Fibroblast of lung (primary cell): Measurements from ENCODE around the gene SLIT3. TPM values are rescaled to one million over a fixed set of nuclear protein-coding genes. Genes with fewer than 3 reads are reported as not detected.

ENCODE experiments used
- DNase-seq, 2 donors: peaks; one replicate each; pipeline versions ENCODE4 v3.0.0 to v3.0.0-alpha.2; 2010; ENCODE audit warnings: low read depth in 2 of 2
- H2AFZ ChIP-seq: 2 replicates; pipeline ENCODE4 v1.5.1; 2012; ENCODE audit warnings: low read length, control low read depth, inconsistent platforms
- H3K27ac ChIP-seq: 2 replicates; pipeline ENCODE4 v1.5.1; 2011; ENCODE audit warnings: low read length, control low read depth; ENCODE audit not compliant: insufficient read depth
- H3K27me3 ChIP-seq: 2 replicates; pipeline ENCODE4 v1.5.1; 2011; ENCODE audit warnings: mild to moderate bottlenecking, low read length; ENCODE audit not compliant: control insufficient read depth, insufficient read depth
- H3K36me3 ChIP-seq: 2 replicates; pipeline ENCODE4 v1.5.1; 2011; ENCODE audit warnings: low read length; ENCODE audit not compliant: control insufficient read depth, insufficient read depth
- H3K4me1 ChIP-seq: 2 replicates; pipeline ENCODE4 v1.5.1; 2011; ENCODE audit warnings: low read length; ENCODE audit not compliant: control insufficient read depth, insufficient read depth; ENCODE audit errors: extremely low read depth
- H3K4me2 ChIP-seq: 2 replicates; pipeline ENCODE4 v1.5.1; 2011; ENCODE audit warnings: low read length, control low read depth; ENCODE audit not compliant: insufficient read depth; ENCODE audit errors: extremely low read depth
- H3K4me3 ChIP-seq, 4 experiments: fragments of 200-600 bp in 1 of 4; sonication (generic) in 1 of 4; replicated peaks in 1 of 4; 2 replicates each; pipeline ENCODE4 v1.5.1; 2011 to 2016; ENCODE audit warnings: low read length in 4 of 4, low read depth in 3 of 4, mild to moderate bottlenecking in 3 of 4, control low read depth in 2 of 4, inconsistent platforms in 1 of 4, mixed read lengths in 1 of 4; ENCODE audit not compliant: insufficient read depth in 1 of 4; ENCODE audit errors: control extremely low read depth in 1 of 4
- H3K79me2 ChIP-seq: 2 replicates; pipeline ENCODE4 v1.5.1; 2012; ENCODE audit warnings: mild to moderate bottlenecking, low read length, inconsistent platforms; ENCODE audit not compliant: control insufficient read depth, insufficient read depth
- H3K9ac ChIP-seq: 2 replicates; pipeline ENCODE4 v1.5.1; 2011; ENCODE audit warnings: mild to moderate bottlenecking, low read length, control low read depth; ENCODE audit not compliant: insufficient read depth
- H3K9me3 ChIP-seq: 2 replicates; pipeline ENCODE4 v1.5.1; 2012; ENCODE audit warnings: low read depth, low read length; ENCODE audit not compliant: control insufficient read depth, insufficient read depth
- H4K20me1 ChIP-seq: 2 replicates; pipeline ENCODE4 v1.5.1; 2011; ENCODE audit warnings: low read length; ENCODE audit not compliant: control insufficient read depth, insufficient read depth; ENCODE audit errors: extremely low read depth
- CTCF ChIP-seq, 2 donors: IDR thresholded peaks in 1 of 2; conservative IDR thresholded peaks in 1 of 2; 1 replicate in 1 of 2; 2 replicates in 1 of 2; pipeline ENCODE4 v1.5.1; 2011 to 2012; ENCODE audit warnings: low read length in 2 of 2, control low read depth in 1 of 2, inconsistent platforms in 1 of 2, low read depth in 1 of 2, mild to moderate bottlenecking in 1 of 2
- EZH2 ChIP-seq: IDR thresholded peaks from 2 replicates; pipeline ENCODE4 v1.5.1; 2012; ENCODE audit warnings: low read length, control low read depth, mild to moderate bottlenecking; ENCODE audit errors: missing control alignments
- polyA plus RNA-seq, 2 donors: library from polyadenylated mRNA; depleted of rRNA in 1 of 2; stranded (reverse) in 1 of 2; unstranded in 1 of 2; fragments of >200 nt; gene quantifications; 2 replicates each; pipeline ENCODE4 v1.2.1, GENCODE V29; 2011 to 2012; ENCODE audit warnings: missing spikeins in 1 of 2
- total RNA-seq: library from RNA; depleted of rRNA; stranded (reverse); fragments of >200 nt; gene quantifications from 2 replicates; pipeline ENCODE4 v1.2.1, GENCODE V29; 2014

SLIT3 gene
- total and polyA plus RNA-seq, 2 donors (not counting 1 experiment from before 2014, with no cell fraction given), result 1.6 to 4.6 TPM

- H3K4me3 ChIP-seq, result no peak overlapping the region
- TF ChIP-seq EZH2 (no peak), CTCF (conservative IDR thresholded peaks at IDR 0.05 in 1 of 2, IDR thresholded peaks at IDR 0.05 in 1 of 2; ENCODE audit: low read depth in 1 of 2, low read length in 2 of 2) (no peak)
- H3K36me3 ChIP-seq, result no peaks in the 10 kb centered on the region
- H3K4me1 ChIP-seq, result no peaks in the 10 kb centered on the region
- DNase-seq, result no peak
- H3K4me2 ChIP-seq, result no peak overlapping the region
- no peaks in the 10 kb centered on the region for H4K20me1 ChIP-seq
- H3K9me3 ChIP-seq, result no peaks in the 10 kb centered on the region
- H3K27me3 ChIP-seq, result peaks cover 3% of the 10 kb centered on the region
- H3K9ac ChIP-seq, result no peak overlapping the region
- H2AFZ ChIP-seq, result no peak overlapping the region
- no peak overlapping the region for H3K27ac ChIP-seq
- H3K79me2 ChIP-seq, result no peaks in the 10 kb centered on the region
Measured at GRCh38 chr5:169339869-169340268, 38.9 kb upstream of the SLIT3 start.

GRCh38 chr5:169336242-169336641 is 35.3 kb upstream of the SLIT3 start:
- no peaks in the 10 kb centered on the region for H3K9me3 ChIP-seq
- no peak overlapping the region for H3K9ac ChIP-seq
- H3K4me1 ChIP-seq, result no peaks in the 10 kb centered on the region
- no peaks in the 10 kb centered on the region for H3K79me2 ChIP-seq
- H3K27me3 ChIP-seq, result peaks cover 3% of the 10 kb centered on the region
- H3K27ac ChIP-seq, result no peak overlapping the region
- DNase-seq, result no peak
- H3K4me3 ChIP-seq, result no peak overlapping the region
- H4K20me1 ChIP-seq, result no peaks in the 10 kb centered on the region
- H3K36me3 ChIP-seq, result no peaks in the 10 kb centered on the region
- TF ChIP-seq EZH2 (no peak), CTCF (conservative IDR thresholded peaks at IDR 0.05 in 1 of 2, IDR thresholded peaks at IDR 0.05 in 1 of 2; ENCODE audit: low read depth in 1 of 2, low read length in 2 of 2) (no peak)
- H3K4me2 ChIP-seq, result no peak overlapping the region
- no peak overlapping the region for H2AFZ ChIP-seq

GRCh38 chr5:169335806-169336205 is 34.9 kb upstream of the SLIT3 start:
- Histone ChIP-seq H3K79me2 (no peaks in the 10 kb centered on the region), H3K4me3 (no peak overlapping the region), H3K4me1 (no peaks in the 10 kb centered on the region), H3K9me3 (no peaks in the 10 kb centered on the region), H3K27me3 (peaks cover 3% of the 10 kb centered on the region), H3K9ac (no peak overlapping the region), H3K4me2 (no peak overlapping the region), H2AFZ (no peak overlapping the region), H4K20me1 (no peaks in the 10 kb centered on the region), H3K36me3 (no peaks in the 10 kb centered on the region), H3K27ac (no peak overlapping the region)
- DNase-seq, result no peak
- TF ChIP-seq CTCF (conservative IDR thresholded peaks at IDR 0.05 in 1 of 2, IDR thresholded peaks at IDR 0.05 in 1 of 2; ENCODE audit: low read depth in 1 of 2, low read length in 2 of 2), result no peak
- TF ChIP-seq EZH2, result no peak
